ENCODE measurements around the gene SDCCAG8. TPM values are rescaled to one million over a fixed set of nuclear protein-coding genes. Genes with fewer than 3 reads are reported as not detected.

SDCCAG8 gene
- total RNA-seq, 1 experiment from 2014 or later: 10.0 TPM

GRCh38 chr1:243503155-243503554, 247.3 kb downstream of the SDCCAG8 start:
- H3K4me1 ChIP-seq (ENCODE audit: insufficient read depth, low read length): peaks cover 12% of the 10 kb centered on the region; the same call in 1 of the 2 replicates
- H4K91ac ChIP-seq (ENCODE audit: insufficient read length, low read depth, low read length): no peak overlapping the region
- no peaks in the 10 kb centered on the region for H3K79me2 ChIP-seq (ENCODE audit: insufficient read depth, low read length)
- H3K56ac ChIP-seq (ENCODE audit: insufficient read length, low read depth, low read length): no peak overlapping the region
- WGBS (ENCODE audit: extremely low coverage, insufficient read length, low lambda C conversion rate): no CpG with 5 or more reads among the region's 8 CpGs
- H3K4me2 ChIP-seq (ENCODE audit: insufficient read depth, insufficient read length, low read length): no peak overlapping the region
- no peak overlapping the region for H3K27ac ChIP-seq (ENCODE audit: insufficient read length, low read depth, low read length)
- H2AK5ac ChIP-seq (ENCODE audit: insufficient read length, low read length): no peak overlapping the region
- Mint-ChIP-seq H3K27me3 (ENCODE audit: low read depth) (no peaks in the 10 kb centered on the region), H3K9me3 (no peaks in the 10 kb centered on the region), H3K4me3 (no peak overlapping the region), H3K36me3 (ENCODE audit: insufficient read depth in 1 of 3, low read depth in 3 of 3) (peaks cover 5% of the 10 kb centered on the region in 3 experiments; a peak in 5 of 7 replicates), H3K4me1 (peaks cover 30 to 43% of the 10 kb centered on the region in 2 experiments), H3K27ac (peak overlapping the region in 1 of 3 experiments; percentile 67; a peak in 1 of 7 replicates)
- no peak overlapping the region for H3K4ac ChIP-seq (ENCODE audit: low read depth, low read length)
- TF ChIP-seq CTCF (conservative IDR thresholded peaks at IDR 0.05): no peak
- no peak overlapping the region for H2AFZ ChIP-seq (ENCODE audit: low read length)
- H2BK5ac ChIP-seq (ENCODE audit: insufficient read length, low read length): no peak overlapping the region
- H2BK120ac ChIP-seq (ENCODE audit: low read depth, low read length, poor library complexity, severe bottlenecking): no peak overlapping the region
- no peaks in the 10 kb centered on the region for H3K79me1 ChIP-seq (ENCODE audit: insufficient read depth, low read depth, low read length, poor library complexity, severe bottlenecking)
- H4K20me1 ChIP-seq (ENCODE audit: control insufficient read depth, insufficient read depth, insufficient read length): no peaks in the 10 kb centered on the region
- no peaks in the 10 kb centered on the region for H3K9me3 ChIP-seq (ENCODE audit: control insufficient read depth, low read depth, low read length)
- no peak overlapping the region for H2BK12ac ChIP-seq (ENCODE audit: insufficient read length, low read depth, low read length)
- H3T11ph ChIP-seq (ENCODE audit: low read length): no peak overlapping the region
- no peak overlapping the region for H3K9ac ChIP-seq (ENCODE audit: extremely low read depth, insufficient read length, low read length)
- H3K23me2 ChIP-seq (ENCODE audit: insufficient read length, low read depth, low read length, poor library complexity, severe bottlenecking): no peaks in the 10 kb centered on the region
- no peak overlapping the region for H2BK20ac ChIP-seq (ENCODE audit: low read depth, low read length, poor library complexity, severe bottlenecking)
- H4K5ac ChIP-seq (ENCODE audit: insufficient read length, low read depth, low read length): no peak overlapping the region
- H3K14ac ChIP-seq (ENCODE audit: insufficient read depth, low read length): no peak overlapping the region
- H2BK15ac ChIP-seq (ENCODE audit: low read depth, low read length): no peak overlapping the region
- no peak overlapping the region for H4K8ac ChIP-seq (replicated peaks; ENCODE audit: insufficient read length, low read depth, low read length)
- no peak overlapping the region for H3K18ac ChIP-seq (ENCODE audit: insufficient read length, low read depth, low read length)
- no peaks in the 10 kb centered on the region for H3K27me3 ChIP-seq (ENCODE audit: insufficient read depth, low read length)
- no peak for DNase-seq
- H3K23ac ChIP-seq (ENCODE audit: insufficient read length, low read depth, low read length): no peak overlapping the region
